ENCODE data around the gene TSPEAR.
"Not testable (repeated sequence)": the region's sequence is repeated elsewhere in the genome, so short reads cannot be mapped to it uniquely, and the experiment has no call there.

Gene TSPEAR

DNA sequence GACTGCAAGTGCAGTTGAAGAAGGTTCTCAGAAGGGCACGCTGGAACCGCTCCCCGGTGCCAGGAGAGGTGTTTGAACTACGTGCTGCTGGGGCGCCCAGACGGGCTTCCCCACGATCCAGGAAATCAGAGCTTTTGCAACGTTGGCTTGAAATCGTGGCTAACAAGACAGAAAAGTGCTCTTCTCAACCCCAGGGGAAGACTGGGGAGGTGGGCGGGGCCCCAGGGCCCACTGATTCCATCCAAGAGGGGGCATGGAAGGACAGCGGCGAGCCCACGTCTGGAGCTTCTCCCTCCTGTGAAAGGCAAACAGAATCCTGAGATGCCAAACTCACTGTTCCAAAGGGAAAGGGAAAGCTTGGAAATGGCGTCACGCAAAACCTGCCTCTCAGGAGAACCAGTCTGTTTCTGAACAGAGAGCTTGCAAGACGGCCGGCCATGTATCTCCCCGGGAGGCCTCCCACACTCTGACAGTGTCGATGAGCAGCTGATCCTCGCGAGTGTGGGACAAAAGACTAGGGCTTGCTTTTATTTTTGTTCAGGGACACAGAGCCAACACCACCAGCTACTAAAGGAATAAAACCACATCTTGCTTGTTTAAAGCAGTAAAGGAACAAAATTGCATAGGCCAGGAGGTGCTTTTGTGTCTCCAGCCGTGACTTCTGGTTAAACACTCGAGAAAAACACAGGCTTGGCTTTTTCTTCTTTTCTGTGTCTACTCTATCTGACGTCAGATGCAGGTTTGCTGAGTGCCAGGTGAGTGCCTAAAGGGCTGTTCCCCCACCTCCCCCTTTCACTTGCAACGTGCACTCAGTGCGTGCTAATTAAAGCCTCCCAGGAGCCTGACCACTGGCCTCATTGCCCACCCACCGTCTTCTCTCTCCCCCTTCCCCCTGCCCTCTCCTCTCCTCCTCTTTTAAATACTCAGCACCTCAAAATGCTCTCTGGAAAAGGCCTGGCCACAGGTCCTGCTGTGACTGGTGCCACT is 214.5 kb downstream of the TSPEAR start:
- DNase-seq = no peak

GRCh38 chr21:44495611-44496563 is 215.5 kb downstream of the TSPEAR start:
- DNase-seq = no peak

DNA sequence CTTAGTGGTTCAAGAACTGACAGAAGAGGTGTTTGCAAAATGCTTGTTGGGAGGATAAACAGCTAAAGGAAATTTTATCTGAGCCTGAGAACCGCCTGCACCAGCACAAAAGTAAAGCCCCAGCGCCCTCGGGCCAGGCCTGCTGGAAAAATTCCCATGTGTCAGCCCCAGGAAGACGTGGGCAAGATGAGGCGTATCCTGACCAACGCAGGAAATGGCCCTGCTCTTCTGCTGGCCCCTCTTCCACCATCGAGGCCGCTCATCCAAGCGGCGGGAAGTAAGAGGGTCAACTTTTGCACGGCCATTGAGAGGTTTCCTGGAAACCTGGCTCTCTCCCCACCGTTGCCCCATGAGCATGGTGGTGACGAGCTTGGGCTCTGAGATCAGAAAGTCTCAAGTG is 216.4 kb downstream of the TSPEAR start:
- DNase-seq = no peak

GRCh38 chr21:44494418-44494817 is 217.0 kb downstream of the TSPEAR start:
- no peak for DNase-seq

- DNase-seq = no peak
These were observed 218.6 kb downstream of the TSPEAR start for GRCh38 chr21:44492567-44493385.

- DNase-seq = no peak
These were observed 220.6 kb downstream of the TSPEAR start for GRCh38 chr21:44490816-44491215.

GRCh38 chr21:44490405-44490804 is 221.0 kb downstream of the TSPEAR start:
- DNase-seq = no peak

- no peak for DNase-seq
These were observed 221.4 kb downstream of the TSPEAR start for GRCh38 chr21:44489962-44490361.

DNA sequence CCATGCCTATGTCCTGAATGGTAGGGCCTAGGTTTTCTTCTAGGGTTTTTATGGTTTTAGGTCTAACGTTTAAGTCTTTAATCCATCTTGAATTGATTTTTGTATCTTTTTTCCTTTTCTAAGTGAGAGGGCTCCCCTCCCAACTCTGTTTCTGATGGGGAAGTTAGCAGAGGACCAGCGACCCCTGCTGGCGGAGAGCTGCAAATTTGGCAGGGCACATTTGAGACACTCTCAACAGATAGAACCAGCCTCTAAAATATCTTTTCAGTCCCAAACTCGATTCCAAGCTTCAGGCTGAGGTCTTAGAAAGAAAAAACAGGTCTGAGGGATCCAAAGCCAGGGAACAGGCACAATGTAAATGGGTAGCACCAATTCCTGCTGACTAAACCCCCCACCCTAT is 223.5 kb downstream of the TSPEAR start:
- DNase-seq = no peak

GRCh38 chr21:44486302-44486701 is 225.1 kb downstream of the TSPEAR start:
- DNase-seq = no peak

DNA sequence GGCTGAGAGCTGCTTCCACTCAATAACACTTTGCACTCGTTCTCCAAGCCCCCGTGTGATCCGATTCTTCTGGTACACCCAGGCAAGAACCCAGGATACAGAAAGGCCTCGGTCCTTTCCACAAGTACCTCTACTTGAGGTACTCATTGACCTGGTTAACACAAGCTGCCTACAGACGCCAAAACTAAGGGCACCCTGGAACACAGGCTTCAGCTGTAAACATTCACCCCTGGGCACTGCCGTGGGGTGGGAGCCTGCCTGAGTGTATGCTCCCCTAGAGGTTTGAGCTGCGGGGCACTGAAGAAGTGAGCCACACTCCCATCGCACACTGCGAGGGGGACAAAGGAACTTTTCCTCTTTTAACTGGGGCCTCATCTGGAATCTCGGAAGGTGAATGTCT is 225.6 kb downstream of the TSPEAR start:
- DNase-seq = no peak

DNA sequence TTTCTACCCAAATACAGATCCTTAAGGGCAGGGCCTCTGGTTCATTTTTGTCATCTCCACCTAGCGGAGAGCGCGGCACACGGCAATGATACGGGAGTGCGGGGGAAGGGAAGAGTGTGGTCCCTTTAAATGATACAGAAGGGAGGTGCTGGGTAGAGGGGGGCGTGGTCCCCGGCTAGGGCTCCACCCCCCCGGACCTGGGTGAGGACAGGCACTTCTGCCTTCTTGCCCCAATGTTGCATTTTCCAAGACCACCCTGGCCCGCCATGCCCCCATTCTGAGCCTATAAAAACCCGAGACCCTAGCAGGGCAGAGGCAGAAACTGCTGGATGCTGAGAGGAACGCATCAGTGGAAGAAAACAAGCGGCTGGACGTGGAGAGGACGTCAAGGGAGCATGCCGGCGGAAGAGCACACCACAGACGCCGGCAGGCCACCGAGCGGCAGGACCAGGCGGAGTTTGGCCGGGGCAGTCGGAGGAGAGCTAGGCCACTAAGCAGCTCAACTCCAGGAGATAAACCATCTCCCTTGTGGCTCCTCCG is 226.0 kb downstream of the TSPEAR start:
- no peak for DNase-seq

GRCh38 chr21:44484498-44485253 is 226.7 kb downstream of the TSPEAR start:
- no peak for DNase-seq

- no peak for DNase-seq
These were observed 227.8 kb downstream of the TSPEAR start for GRCh38 chr21:44483288-44484237.

GRCh38 chr21:44482581-44483287 is 228.6 kb downstream of the TSPEAR start:
- DNase-seq = no peak

- no peak for DNase-seq
These were observed 230.9 kb downstream of the TSPEAR start for GRCh38 chr21:44480200-44481053.

- DNase-seq = not testable (repeated sequence)
These were observed 231.7 kb downstream of the TSPEAR start for GRCh38 chr21:44479556-44480199.

DNA sequence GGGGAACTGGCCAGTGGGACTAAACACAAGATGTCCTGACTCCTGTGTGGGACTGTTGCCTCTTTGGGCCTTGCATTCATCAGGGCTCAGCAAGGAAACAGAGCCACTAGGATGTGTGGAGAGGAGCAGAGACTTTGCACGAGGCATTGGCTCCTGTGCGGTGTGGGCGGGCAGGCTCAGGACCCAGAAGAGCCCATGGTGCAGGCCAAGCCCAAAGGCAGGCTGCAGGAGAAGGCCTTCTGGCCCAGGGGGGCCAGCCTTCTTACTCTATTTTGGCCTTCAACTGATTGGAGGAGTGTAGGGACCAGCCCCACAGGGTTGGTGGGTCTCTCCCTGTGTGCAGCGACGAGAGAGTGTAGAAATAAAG is 232.6 kb downstream of the TSPEAR start:
- DNase-seq = no peak

All from T1000 (cell line).